ENCODE results near the gene NRXN3. TPM values are rescaled to one million over a fixed set of nuclear protein-coding genes. Genes with fewer than 3 reads are reported as not detected.

Gene NRXN3
- total and polyA plus RNA-seq, 4 donors: 0.07 to 1.2 (median 0.23) TPM

- no peaks in the 10 kb centered on the region for H3K36me3 ChIP-seq (ENCODE audit: control insufficient read depth in 4 of 4, insufficient read depth in 3 of 4, low read depth in 1 of 4, low read length in 3 of 4)
- H3K9me3 ChIP-seq (ENCODE audit: control insufficient read depth in 4 of 4, low read length in 3 of 4): no peaks in the 10 kb centered on the region
- no peak overlapping the region for H3K4me3 ChIP-seq (ENCODE audit: low read depth in 1 of 3, low read length in 3 of 3)
- no peak for DNase-seq (ENCODE audit: low spot score)
- TF ChIP-seq ZBTB33 (IDR thresholded peaks at IDR 0.05): no peak
- no peak for TF ChIP-seq HNF4G (IDR thresholded peaks at IDR 0.05)
- no peak for TF ChIP-seq CTCF (IDR thresholded peaks at IDR 0.05; ENCODE audit: low read depth, low read length, missing input control)
- TF ChIP-seq TAF1 (conservative IDR thresholded peaks at IDR 0.05): no peak
- TF ChIP-seq MAX (IDR thresholded peaks at IDR 0.05): no peak
- no peak for TF ChIP-seq RXRA (IDR thresholded peaks at IDR 0.05)
- no peak for TF ChIP-seq FOXA1 (IDR thresholded peaks at IDR 0.05)
- no peak for TF ChIP-seq FOXA2 (IDR thresholded peaks at IDR 0.05)
- no peak for TF ChIP-seq HNF4A (conservative IDR thresholded peaks at IDR 0.05)
- no peak for TF ChIP-seq RAD21 (IDR thresholded peaks at IDR 0.05)
- TF ChIP-seq NR2F2 (IDR thresholded peaks at IDR 0.05): no peak
- TF ChIP-seq ATF3 (IDR thresholded peaks at IDR 0.05): no peak
- TF ChIP-seq YY1 (IDR thresholded peaks at IDR 0.05): no peak
- WGBS: 91% methylated on average over 3 of the region's 3 CpGs
- no peak overlapping the region for H3K9ac ChIP-seq (ENCODE audit: low read depth in 1 of 2, low read length in 2 of 2)
- no peaks in the 10 kb centered on the region for H3K27me3 ChIP-seq (ENCODE audit: control insufficient read depth in 4 of 4, insufficient read depth in 4 of 4, low read length in 3 of 4)
- H3K27ac ChIP-seq (ENCODE audit: low read depth in 1 of 2, low read length in 2 of 2): no peak overlapping the region
- no peaks in the 10 kb centered on the region for H3K4me1 ChIP-seq (ENCODE audit: control insufficient read depth in 4 of 4, insufficient read depth in 4 of 4, low read length in 3 of 4)
These were observed 1295.5 kb downstream of the NRXN3 start for GRCh38 chr14:79465651-79466050.

- H3K4me3 ChIP-seq (ENCODE audit: low read depth in 1 of 3, low read length in 3 of 3): no peak overlapping the region
- no peaks in the 10 kb centered on the region for H3K4me1 ChIP-seq (ENCODE audit: control insufficient read depth in 4 of 4, insufficient read depth in 4 of 4, low read length in 3 of 4)
- H3K27ac ChIP-seq (ENCODE audit: low read depth in 1 of 2, low read length in 2 of 2): no peak overlapping the region
- no peak for DNase-seq (ENCODE audit: low spot score)
- TF ChIP-seq ZBTB33 (IDR thresholded peaks at IDR 0.05): no peak
- no peak for TF ChIP-seq YY1 (IDR thresholded peaks at IDR 0.05)
- H3K9me3 ChIP-seq (ENCODE audit: control insufficient read depth in 4 of 4, low read length in 3 of 4): no peaks in the 10 kb centered on the region
- H3K9ac ChIP-seq (ENCODE audit: low read depth in 1 of 2, low read length in 2 of 2): no peak overlapping the region
- WGBS: 91% methylated on average over 13 of the region's 13 CpGs
- no peaks in the 10 kb centered on the region for H3K36me3 ChIP-seq (ENCODE audit: control insufficient read depth in 4 of 4, insufficient read depth in 3 of 4, low read depth in 1 of 4, low read length in 3 of 4)
- H3K27me3 ChIP-seq (ENCODE audit: control insufficient read depth in 4 of 4, insufficient read depth in 4 of 4, low read length in 3 of 4): no peaks in the 10 kb centered on the region
These were observed 1296.9 kb downstream of the NRXN3 start for GRCh38 chr14:79466938-79467527.
